Panc1 (cell line): ENCODE results near the gene CDYL.

Experiments used
- POLR2AphosphoS5 ChIP-seq: IDR thresholded peaks from 2 replicates; pipeline ENCODE4 v1.6.1; 2012; ENCODE audit warnings: mild to moderate bottlenecking, low read depth, low read length, moderate library complexity
- SIN3A ChIP-seq: IDR thresholded peaks from 2 replicates; pipeline ENCODE4 v1.6.1; 2012; ENCODE audit warnings: low read depth, mild to moderate bottlenecking, low read length, moderate library complexity, borderline replicate concordance; ENCODE audit not compliant: insufficient read depth
- TF ChIP-seq, protein P1 (sequence below): fragments of 450-650 bp; IDR thresholded peaks from 2 replicates; pipeline ENCODE4 v1.5.1; 2017; ENCODE audit warnings: mild to moderate bottlenecking
- TF ChIP-seq, protein P2 (sequence below), 2 experiments: IDR thresholded peaks; 2 replicates each; pipeline ENCODE4 v1.6.1; 2011 to 2012; ENCODE audit warnings: low read depth in 2 of 2, control low read depth in 1 of 2, low read length in 1 of 2, mild to moderate bottlenecking in 1 of 2, moderate library complexity in 1 of 2; ENCODE audit not compliant: insufficient read depth in 1 of 2

DNA sequence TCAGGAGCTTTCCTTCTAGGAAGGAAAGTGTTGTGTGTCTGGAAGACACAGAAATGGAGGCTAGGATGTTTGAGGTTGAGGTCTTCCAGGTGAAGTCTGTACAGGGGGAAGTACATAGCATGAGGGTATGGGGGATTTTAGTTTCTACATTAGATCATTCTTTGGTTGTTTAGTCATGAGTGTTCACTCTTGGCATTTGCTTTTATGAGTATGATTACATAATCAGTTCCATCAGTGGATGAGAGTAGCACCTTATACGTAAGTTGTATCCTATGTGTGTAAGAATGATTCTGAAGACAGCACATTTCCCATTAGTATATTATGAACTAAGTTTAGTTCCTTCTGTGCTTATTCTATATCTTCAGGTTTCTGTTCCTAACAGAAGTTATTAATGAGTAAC, 1.9 kb downstream of the CDYL start:
- TF ChIP-seq, protein P1, sequence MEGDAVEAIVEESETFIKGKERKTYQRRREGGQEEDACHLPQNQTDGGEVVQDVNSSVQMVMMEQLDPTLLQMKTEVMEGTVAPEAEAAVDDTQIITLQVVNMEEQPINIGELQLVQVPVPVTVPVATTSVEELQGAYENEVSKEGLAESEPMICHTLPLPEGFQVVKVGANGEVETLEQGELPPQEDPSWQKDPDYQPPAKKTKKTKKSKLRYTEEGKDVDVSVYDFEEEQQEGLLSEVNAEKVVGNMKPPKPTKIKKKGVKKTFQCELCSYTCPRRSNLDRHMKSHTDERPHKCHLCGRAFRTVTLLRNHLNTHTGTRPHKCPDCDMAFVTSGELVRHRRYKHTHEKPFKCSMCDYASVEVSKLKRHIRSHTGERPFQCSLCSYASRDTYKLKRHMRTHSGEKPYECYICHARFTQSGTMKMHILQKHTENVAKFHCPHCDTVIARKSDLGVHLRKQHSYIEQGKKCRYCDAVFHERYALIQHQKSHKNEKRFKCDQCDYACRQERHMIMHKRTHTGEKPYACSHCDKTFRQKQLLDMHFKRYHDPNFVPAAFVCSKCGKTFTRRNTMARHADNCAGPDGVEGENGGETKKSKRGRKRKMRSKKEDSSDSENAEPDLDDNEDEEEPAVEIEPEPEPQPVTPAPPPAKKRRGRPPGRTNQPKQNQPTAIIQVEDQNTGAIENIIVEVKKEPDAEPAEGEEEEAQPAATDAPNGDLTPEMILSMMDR, result no peak
- TF ChIP-seq SIN3A (no peak), POLR2AphosphoS5 (no peak)
- TF ChIP-seq, protein P2, sequence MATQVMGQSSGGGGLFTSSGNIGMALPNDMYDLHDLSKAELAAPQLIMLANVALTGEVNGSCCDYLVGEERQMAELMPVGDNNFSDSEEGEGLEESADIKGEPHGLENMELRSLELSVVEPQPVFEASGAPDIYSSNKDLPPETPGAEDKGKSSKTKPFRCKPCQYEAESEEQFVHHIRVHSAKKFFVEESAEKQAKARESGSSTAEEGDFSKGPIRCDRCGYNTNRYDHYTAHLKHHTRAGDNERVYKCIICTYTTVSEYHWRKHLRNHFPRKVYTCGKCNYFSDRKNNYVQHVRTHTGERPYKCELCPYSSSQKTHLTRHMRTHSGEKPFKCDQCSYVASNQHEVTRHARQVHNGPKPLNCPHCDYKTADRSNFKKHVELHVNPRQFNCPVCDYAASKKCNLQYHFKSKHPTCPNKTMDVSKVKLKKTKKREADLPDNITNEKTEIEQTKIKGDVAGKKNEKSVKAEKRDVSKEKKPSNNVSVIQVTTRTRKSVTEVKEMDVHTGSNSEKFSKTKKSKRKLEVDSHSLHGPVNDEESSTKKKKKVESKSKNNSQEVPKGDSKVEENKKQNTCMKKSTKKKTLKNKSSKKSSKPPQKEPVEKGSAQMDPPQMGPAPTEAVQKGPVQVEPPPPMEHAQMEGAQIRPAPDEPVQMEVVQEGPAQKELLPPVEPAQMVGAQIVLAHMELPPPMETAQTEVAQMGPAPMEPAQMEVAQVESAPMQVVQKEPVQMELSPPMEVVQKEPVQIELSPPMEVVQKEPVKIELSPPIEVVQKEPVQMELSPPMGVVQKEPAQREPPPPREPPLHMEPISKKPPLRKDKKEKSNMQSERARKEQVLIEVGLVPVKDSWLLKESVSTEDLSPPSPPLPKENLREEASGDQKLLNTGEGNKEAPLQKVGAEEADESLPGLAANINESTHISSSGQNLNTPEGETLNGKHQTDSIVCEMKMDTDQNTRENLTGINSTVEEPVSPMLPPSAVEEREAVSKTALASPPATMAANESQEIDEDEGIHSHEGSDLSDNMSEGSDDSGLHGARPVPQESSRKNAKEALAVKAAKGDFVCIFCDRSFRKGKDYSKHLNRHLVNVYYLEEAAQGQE (IDR thresholded peaks at IDR 0.05; ENCODE audit: insufficient read depth in 1 of 2, low read depth in 2 of 2, low read length in 1 of 2), result no peak
